GM21423 (cell line): ENCODE results near the gene TMC8.
"Not testable (repeated sequence)": the region's sequence is repeated elsewhere in the genome, so short reads cannot be mapped to it uniquely, and the experiment has no call there.

Source experiments
- ATAC-seq: cut with Tn5 transposase; IDR thresholded peaks from one replicate; pipeline ENCODE4 v1.9.1; 2021; ENCODE audit warnings: mild to moderate bottlenecking, moderate library complexity; ENCODE audit not compliant: unreplicated experiment

TMC8 gene

GRCh38 chr17:78147315-78147998 lies 16.9 kb downstream of the TMC8 start:
- ATAC-seq: peak; percentile 45

DNA sequence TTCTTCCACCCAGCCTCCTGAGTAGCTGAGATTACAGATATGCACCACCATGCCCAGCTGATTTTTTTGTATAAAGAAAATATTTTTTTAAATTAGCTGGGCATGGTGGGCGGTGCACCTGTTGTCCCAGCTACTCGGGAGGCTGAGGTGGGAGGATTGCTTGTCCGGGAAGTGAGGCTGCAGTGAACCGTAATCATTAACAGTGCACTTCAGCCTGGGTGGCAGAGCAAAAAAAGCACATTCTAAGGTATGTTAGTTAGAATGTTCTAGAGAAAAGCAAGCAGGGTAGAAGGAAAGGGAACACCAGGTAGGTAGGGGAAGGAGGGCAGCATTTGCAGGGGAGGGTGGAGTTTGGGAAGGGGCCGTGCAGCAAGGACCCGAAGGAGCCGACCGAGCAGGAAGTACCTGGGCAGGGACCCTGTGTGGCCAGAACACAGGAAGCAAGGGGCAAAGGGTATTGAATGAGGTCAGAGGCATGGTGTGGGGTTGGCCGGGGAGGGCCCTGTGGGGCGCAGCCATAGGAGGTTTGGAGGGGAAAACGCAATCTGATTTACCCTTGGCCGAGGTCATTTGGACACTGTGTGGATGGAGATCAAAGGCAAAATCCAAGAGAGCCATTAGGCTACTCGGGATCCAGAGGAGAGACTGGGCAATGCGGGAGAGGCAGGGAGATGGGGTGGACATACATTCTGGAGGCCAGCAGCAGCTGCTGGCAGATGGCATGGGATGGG lies 17.9 kb downstream of the TMC8 start:
- ATAC-seq: no peak

DNA sequence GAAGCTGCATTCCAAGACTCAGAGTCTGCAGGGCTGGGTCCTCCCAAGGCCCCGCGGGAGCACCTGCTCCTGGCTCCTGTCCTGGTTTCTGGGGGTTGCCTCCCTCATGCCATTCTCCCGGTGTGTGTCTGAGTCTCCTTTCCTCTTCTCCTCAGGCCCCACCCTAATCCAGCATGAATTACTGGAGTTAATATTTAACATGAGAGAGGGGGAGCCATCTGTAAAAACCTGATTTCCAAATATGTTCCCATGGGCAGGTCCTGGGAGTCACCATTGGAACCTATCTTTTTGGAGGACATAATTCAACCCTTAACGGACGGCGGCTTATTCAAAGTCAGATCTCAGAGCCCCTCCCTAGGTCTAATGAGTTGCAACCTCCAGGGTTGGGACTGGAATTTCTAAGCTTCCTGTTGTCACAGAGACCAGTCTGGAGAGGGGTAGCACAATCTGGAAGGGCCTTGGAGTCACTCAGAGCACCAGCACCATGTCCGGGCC lies 21.0 kb downstream of the TMC8 start:
- ATAC-seq: no peak

- ATAC-seq: peak; percentile 51
Measured at GRCh38 chr17:78154903-78155811, 24.6 kb downstream of the TMC8 start.

DNA sequence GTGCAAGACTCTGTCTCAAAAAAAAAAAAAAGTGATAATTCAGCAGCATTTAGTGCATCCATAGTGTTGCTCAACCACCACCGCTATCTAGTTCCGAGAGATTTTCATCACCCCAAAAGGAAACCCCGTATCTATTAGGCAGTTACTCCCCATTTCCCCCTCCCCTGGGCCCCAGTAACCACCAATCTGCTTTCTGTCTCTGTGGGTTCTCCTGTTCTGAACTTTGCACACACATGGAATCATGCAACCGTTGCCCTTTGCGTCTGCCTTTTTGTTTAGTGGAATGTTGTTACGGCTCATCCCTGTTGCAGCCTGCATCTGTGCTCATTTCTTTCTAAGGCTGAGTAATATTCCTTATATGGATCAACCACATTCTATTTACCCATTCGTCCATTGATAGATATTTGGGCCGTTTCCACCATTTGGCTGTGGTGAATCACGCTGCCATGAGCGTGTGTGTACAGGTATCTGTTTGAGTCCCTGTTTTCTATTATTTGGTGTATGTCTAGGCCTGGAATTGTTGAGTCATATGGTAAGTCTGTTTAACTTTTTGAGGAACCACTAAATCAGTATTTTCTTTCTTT lies 29.1 kb downstream of the TMC8 start:
- no peak for ATAC-seq

DNA sequence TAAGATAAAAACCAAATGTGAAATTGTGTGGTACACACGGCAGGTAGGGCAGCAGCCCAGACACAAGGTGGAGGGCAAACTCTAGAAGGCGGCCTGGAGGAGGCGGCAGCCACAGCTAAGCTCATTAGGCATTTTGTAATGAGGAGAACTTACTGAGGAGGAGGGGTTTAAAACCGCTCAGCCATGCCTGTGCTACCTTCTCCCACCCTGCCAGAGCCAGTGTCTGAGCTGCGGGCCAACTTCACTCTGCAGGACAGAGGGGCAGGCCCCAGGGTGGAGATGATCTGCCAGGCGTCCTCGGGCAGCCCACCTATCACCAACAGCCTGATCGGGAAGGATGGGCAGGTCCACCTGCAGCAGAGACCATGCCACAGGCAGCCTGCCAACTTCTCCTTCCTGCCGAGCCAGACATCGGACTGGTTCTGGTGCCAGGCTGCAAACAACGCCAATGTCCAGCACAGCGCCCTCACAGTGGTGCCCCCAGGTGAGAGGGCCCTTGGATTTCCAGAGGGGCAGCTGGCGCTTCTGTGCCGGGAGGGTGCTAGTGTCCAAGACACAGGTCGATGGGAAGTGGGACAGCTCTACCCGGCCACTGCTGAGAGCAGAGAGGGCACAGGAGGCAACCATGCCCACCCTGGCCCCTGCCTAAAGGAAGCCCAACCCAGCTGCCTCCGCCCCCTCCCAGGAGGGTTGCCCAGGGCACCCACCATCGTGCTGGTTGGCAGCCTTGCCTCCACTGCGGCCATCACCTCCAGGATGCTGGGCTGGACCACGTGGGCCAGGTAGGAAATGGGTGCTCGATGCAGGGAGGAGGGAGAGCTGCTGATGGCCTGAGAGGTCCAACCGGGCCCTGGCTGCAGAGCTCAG lies 33.5 kb downstream of the TMC8 start:
- no peak for ATAC-seq

DNA sequence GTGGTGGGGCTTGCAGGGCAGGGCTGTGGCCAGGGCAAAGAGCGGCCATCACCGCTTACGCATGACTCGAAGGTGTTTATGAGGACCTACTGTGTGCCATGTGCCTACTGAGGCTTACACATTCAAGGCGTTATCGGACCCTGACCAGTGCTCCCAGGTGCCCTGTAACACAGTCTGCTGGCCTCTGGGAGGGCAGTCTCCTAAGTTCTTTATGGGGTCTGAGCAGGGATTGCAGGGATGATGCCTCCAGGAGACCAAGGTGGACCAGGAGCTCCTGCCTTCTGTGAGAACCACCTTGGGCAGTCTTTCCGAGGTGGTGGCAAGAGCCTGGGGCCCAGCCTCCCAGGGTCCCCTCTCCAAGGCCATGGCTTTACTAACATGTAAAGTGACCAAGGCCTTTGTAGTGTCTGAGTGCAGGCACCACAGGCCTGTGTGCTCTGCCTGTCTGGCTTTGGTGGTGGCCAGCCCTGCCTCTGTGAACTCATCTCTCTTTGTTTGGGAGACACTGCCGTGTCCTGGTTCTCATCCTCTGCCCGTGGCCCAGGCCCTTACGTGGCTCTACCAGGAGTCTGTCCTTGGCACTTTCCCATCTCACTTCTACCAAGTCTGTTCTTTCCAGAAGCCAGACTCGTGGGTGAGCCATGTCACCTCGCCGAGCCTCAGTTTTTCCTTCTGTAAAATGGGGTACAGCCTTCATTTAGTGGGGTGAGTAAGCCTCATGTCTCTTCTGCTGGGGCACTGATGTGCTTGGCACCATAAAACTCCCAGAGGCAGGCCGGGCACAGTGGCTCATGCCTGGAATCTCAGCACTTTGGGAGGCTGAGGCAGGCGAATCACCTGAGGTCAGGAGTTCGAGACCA lies 34.4 kb downstream of the TMC8 start:
- ATAC-seq: no peak

- no peak for ATAC-seq
Measured at GRCh38 chr17:78166416-78166815, 35.8 kb downstream of the TMC8 start.

GRCh38 chr17:78168242-78168902 lies 37.8 kb downstream of the TMC8 start, which contains the start of gene SYNGR2:
TSS of gene SYNGR2 (plus strand) at chr17:78168581. CDS start at chr17:78168617, 36 bp downstream.
- ATAC-seq: peak; percentile 49

- peak; percentile 24 for ATAC-seq
Measured at GRCh38 chr17:78168903-78169793, 38.6 kb downstream of the TMC8 start.

DNA sequence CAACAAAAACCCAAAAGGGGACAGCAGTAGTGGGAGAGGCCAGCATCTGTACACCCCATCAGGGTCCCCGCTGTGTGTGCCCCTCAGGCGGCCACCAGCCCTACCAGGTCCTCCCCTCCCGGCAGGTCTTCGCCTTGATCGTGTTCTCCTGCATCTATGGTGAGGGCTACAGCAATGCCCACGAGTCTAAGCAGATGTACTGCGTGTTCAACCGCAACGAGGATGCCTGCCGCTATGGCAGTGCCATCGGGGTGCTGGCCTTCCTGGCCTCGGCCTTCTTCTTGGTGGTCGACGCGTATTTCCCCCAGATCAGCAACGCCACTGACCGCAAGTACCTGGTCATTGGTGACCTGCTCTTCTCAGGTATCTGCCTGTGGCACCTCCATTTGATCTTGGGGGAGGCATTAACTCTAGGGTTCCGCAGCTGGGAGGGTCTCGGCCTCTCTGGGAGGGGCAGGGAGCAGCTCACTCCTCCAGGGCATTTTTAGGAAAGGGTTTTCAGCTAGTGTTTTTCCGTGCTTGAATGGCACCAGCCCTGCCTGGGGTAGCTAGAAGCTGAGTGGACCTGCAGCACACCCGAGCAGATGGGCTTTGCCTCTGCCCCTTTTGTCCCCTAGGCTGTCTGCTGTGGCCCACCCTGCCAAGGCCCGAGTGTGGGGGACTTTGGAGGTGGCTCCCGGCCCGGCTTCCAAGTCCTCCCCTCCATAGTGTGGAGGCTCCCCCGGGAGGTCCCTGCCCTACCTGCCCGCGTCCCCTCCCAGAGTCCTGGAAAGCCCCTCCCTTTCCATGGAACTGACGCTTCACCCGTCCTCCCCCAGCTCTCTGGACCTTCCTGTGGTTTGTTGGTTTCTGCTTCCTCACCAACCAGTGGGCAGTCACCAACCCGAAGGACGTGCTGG lies 40.4 kb downstream of the TMC8 start:
- ATAC-seq: no peak

- ATAC-seq: not testable (repeated sequence)
Measured at GRCh38 chr17:78171591-78172248, 41.1 kb downstream of the TMC8 start.

- ATAC-seq: no peak
Measured at GRCh38 chr17:78172249-78173051, 41.9 kb downstream of the TMC8 start.

GRCh38 chr17:78173097-78173715 lies 42.6 kb downstream of the TMC8 start:
- ATAC-seq: peak; percentile 32
